ENCODE measurements around the gene AXIN1. TPM values are rescaled to one million over a fixed set of nuclear protein-coding genes. Genes with fewer than 3 reads are reported as not detected.
"Not testable (repeated sequence)": the region's sequence is repeated elsewhere in the genome, so short reads cannot be mapped to it uniquely, and the experiment has no call there.

AXIN1 gene
- total RNA-seq, 2 experiments from 2014 or later, result 25.5 to 30.6 TPM

GRCh38 chr16:379183-379960 lies 26.8 kb upstream of the AXIN1 start:
- Mint-ChIP-seq H3K27ac (peak overlapping the region; percentile 93), H3K4me1 (peaks cover 25% of the 10 kb centered on the region), H3K4me3 (peak overlapping the region; percentile 84), H3K36me3 (ENCODE audit: low read depth) (peaks cover 4% of the 10 kb centered on the region), H3K27me3 (peaks cover 4% of the 10 kb centered on the region), H3K9me3 (no peaks in the 10 kb centered on the region)
- CTCF ChIA-PET, result interaction anchor here (0.6 kb wide), 1 partner anchor 868 kb away, joined by 3 read pairs; no protein-coding TSS in a partner anchor
- POLR2A ChIA-PET, result interaction anchor here (0.6 kb wide), 1 partner anchor 337 kb away, joined by 3 read pairs; no protein-coding TSS in a partner anchor
- no peak for DNase-seq

DNA sequence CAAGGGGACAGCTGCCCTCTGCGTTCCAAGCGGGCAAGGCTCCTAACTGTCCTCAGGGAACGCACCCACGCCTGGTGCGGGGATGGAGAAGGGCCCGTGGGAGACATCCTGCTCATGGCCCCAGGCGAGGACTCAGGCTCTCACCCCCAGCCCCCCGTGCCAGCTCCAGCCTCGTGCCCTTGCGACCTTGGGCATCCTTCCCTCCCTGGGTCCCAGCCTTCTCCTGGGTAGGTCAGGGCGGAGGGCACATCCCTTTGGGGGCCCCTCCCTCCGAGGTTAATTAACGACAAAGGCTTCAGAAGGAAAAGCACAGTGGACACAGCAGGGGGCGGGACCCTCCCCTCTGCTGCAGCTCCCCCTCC lies 26.3 kb upstream of the AXIN1 start:
- Mint-ChIP-seq H3K4me3 (peak overlapping the region; percentile 38), H3K27me3 (peaks cover 4% of the 10 kb centered on the region), H3K4me1 (peaks cover 25% of the 10 kb centered on the region), H3K27ac (peak overlapping the region; percentile 57), H3K9me3 (no peaks in the 10 kb centered on the region), H3K36me3 (ENCODE audit: low read depth) (peaks cover 4% of the 10 kb centered on the region)
- ChIA-PET CTCF (interaction anchor here (0.6 kb wide), 1 partner anchor 868 kb away, joined by 3 read pairs; no protein-coding TSS in a partner anchor), POLR2A (interaction anchor here (0.6 kb wide), 1 partner anchor 336 kb away, joined by 3 read pairs; no protein-coding TSS in a partner anchor)
- DNase-seq, result no peak

- H3K9me3 Mint-ChIP-seq; H3K27me3 Mint-ChIP-seq; H3K4me3 Mint-ChIP-seq; DNase-seq; H3K36me3 Mint-ChIP-seq (ENCODE audit: low read depth); CTCF ChIA-PET; POLR2A ChIA-PET: not testable (repeated sequence)
- H3K27ac Mint-ChIP-seq, result peak overlapping the region; percentile 66
- peaks cover 21% of the 10 kb centered on the region for H3K4me1 Mint-ChIP-seq
Measured at GRCh38 chr16:378113-378820, 25.7 kb upstream of the AXIN1 start.

- ChIA-PET POLR2A (no interaction called here), CTCF (no interaction called here)
- no peak for DNase-seq
- H3K27ac Mint-ChIP-seq, result no peak overlapping the region
- peaks cover 13% of the 10 kb centered on the region for H3K4me1 Mint-ChIP-seq
- peaks cover 6% of the 10 kb centered on the region for H3K36me3 Mint-ChIP-seq (ENCODE audit: low read depth)
- no peaks in the 10 kb centered on the region for H3K9me3 Mint-ChIP-seq
- no peak overlapping the region for H3K4me3 Mint-ChIP-seq
- peaks cover 1% of the 10 kb centered on the region for H3K27me3 Mint-ChIP-seq
Measured at GRCh38 chr16:377419-377951, 25.0 kb upstream of the AXIN1 start.

GRCh38 chr16:376817-377418 lies 24.4 kb upstream of the AXIN1 start:
- Mint-ChIP-seq H3K27me3 (no peaks in the 10 kb centered on the region), H3K4me1 (peaks cover 12% of the 10 kb centered on the region), H3K27ac (no peak overlapping the region), H3K4me3 (no peak overlapping the region), H3K36me3 (ENCODE audit: low read depth) (peaks cover 8% of the 10 kb centered on the region), H3K9me3 (no peaks in the 10 kb centered on the region)
- DNase-seq, result no peak
- CTCF ChIA-PET, result interaction anchor here (0.5 kb wide), 1 partner anchor 176 kb away, joined by 3 read pairs; no protein-coding TSS in a partner anchor
- POLR2A ChIA-PET, result no interaction called here

DNA sequence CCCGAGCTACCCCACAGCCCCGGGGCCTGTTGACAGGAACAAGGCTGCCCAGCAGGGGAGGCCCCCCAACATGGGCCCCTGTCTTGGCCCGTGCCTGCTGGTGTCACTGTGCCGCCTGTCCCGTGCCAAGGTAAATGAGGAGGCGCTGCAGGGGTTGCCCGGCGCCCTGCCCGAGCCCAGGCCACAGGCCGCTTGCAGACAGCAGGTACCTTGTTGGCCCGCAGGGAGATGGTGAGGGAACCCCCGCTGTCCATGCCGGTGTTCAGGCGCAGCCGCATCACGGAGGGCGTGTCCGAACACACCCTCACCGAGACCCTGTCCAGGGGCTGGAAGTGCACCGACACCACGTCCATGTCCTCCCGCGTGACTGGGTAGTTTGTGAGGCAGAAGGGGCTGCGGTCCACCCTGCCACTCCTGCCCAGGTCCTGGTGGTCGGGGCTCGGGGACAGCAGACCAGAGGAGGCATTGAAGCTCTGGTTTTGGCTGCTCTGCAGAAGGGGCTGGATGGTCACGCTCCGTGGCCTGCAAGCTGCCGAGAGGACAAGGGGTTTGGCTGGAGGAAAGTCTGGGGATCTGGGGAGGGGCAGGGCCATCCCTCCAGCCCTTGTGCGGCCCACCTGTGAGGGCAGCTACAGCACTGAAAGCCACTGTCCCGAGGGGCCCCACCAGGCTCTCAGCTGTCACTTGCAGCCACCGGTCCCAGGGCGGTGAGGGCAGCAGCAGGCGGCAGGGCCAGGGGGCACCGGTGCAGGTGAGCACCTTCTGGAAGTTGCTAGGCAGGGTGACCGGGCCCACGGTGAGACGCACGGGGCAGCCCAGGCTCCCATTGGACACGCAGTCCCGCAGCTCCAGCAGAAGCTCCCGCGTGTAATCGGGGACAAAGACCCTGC lies 23.6 kb upstream of the AXIN1 start:
- ChIA-PET POLR2A (no interaction called here), CTCF (interaction anchor here (0.5 to 0.6 kb wide), 3 partner anchors 95 to 176 kb away, joined by 3 read pairs; no protein-coding TSS in a partner anchor)
- peaks cover 12% of the 10 kb centered on the region for H3K4me1 Mint-ChIP-seq
- no peak overlapping the region for H3K4me3 Mint-ChIP-seq
- no peaks in the 10 kb centered on the region for H3K27me3 Mint-ChIP-seq
- DNase-seq, result no peak
- no peaks in the 10 kb centered on the region for H3K9me3 Mint-ChIP-seq
- H3K27ac Mint-ChIP-seq, result no peak overlapping the region
- peaks cover 8% of the 10 kb centered on the region for H3K36me3 Mint-ChIP-seq (ENCODE audit: low read depth)

- no peaks in the 10 kb centered on the region for H3K9me3 Mint-ChIP-seq
Measured at GRCh38 chr16:375212-375611, 22.7 kb upstream of the AXIN1 start.

DNA sequence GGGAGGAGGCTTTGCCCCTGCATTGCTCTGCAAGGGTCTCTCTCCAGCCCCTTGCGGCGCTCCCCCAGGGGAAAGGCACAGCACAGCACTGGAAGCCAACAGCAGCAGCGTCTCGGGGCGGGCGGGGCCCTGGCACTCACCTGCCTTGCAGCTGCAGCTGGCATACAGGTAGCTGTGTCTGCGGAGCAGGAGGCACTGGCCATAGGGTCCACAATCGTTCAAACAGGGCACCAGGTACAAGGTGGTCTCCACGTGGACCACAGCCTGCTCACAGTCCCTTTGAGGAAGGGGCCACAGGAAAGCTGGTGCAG lies 22.0 kb upstream of the AXIN1 start:
- ChIA-PET CTCF (no interaction called here), POLR2A (no interaction called here)
- Mint-ChIP-seq H3K27me3 (no peaks in the 10 kb centered on the region), H3K9me3 (no peaks in the 10 kb centered on the region), H3K4me1 (peaks cover 14% of the 10 kb centered on the region), H3K4me3 (no peak overlapping the region), H3K27ac (no peak overlapping the region), H3K36me3 (ENCODE audit: low read depth) (peaks cover 9% of the 10 kb centered on the region)
- DNase-seq, result no peak

More at GRCh38 chr16:375212-375611, 22.7 kb upstream of the AXIN1 start:
- ChIA-PET CTCF (interaction anchor here (0.6 kb wide), 2 partner anchors 94 to 146 kb away, joined by 3 read pairs; no protein-coding TSS in a partner anchor), POLR2A (no interaction called here)
- no peak overlapping the region for H3K27ac Mint-ChIP-seq
- H3K4me1 Mint-ChIP-seq, result peaks cover 16% of the 10 kb centered on the region
- H3K36me3 Mint-ChIP-seq (ENCODE audit: low read depth), result peaks cover 11% of the 10 kb centered on the region
- H3K4me3 Mint-ChIP-seq, result no peak overlapping the region
- DNase-seq, result no peak
- H3K27me3 Mint-ChIP-seq, result no peaks in the 10 kb centered on the region

DNA sequence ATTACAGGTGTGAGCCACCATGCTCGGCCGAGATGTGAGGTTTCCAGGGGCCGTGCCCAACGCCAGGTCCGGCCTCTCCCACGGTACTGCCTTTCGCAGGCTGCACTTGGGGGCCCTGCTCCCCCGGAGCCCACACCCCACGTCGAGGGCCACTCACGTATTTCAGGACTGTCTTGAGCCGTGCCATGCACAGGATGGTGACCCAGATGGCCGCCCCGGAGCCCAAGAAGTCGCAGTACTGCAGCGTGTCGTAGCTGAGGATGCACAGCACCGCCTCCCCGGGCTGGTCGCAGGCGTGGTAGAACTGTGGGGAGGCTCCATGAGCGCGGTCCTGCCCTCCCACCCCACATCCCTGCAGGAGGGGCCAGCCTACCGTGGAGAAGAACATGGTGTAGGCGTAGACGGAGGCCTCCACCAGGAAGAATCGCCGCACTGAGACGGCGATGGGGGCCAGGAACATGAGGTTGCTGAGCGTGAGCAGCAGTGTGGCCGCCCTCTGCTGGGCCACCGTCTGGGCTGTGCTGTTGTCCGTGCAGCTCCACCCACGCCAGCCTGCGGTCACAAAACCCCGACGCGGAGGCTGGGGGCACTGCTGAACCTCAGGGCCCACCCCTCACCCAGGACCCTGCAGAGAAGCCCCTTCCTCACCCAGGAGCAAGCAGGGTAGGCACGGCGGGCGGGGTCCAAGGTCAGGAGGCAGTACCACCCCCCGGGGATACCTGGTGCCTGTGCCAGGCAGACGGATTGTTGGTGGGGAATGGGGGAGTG lies 21.5 kb upstream of the AXIN1 start:
- Mint-ChIP-seq H3K4me3 (no peak overlapping the region), H3K4me1 (peaks cover 17% of the 10 kb centered on the region), H3K36me3 (ENCODE audit: low read depth) (peaks cover 9% of the 10 kb centered on the region), H3K27me3 (no peaks in the 10 kb centered on the region), H3K9me3 (no peaks in the 10 kb centered on the region), H3K27ac (no peak overlapping the region)
- ChIA-PET POLR2A (no interaction called here), CTCF (no interaction called here)
- no peak for DNase-seq

DNA sequence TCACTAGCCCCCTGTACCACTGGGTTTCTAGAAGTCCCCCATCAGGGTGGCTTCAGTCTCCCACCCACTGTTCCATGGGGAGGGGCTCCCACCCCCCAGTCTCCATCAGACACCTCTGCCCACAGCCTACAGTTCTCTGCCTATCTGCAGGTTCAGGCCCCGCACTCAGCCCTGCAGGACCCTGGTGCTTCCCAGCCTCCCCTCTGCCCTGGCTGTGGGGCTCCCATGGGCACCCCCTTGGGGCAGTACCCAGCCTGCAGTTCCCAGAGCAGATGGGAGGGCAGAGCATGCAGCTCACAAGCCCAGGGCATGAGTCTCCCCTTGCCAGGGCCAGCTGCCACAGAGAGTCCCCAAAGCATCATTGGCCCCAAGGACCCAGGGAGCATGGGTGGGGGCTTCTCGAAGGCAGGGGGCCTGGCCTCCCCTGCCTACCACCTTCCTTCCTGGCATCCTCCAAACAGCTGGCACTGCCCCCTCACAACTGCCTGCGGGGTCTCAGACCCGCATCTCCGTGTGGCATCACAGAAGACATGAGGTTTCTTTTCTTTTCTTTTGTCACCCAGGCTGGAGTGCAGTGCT lies 20.6 kb upstream of the AXIN1 start:
- CTCF ChIA-PET, result no interaction called here
- Mint-ChIP-seq H3K36me3 (ENCODE audit: low read depth) (peaks cover 12% of the 10 kb centered on the region), H3K4me1 (peaks cover 20% of the 10 kb centered on the region), H3K27me3 (no peaks in the 10 kb centered on the region), H3K4me3 (no peak overlapping the region), H3K9me3 (no peaks in the 10 kb centered on the region), H3K27ac (no peak overlapping the region)
- POLR2A ChIA-PET, result no interaction called here
- DNase-seq, result no peak

- POLR2A ChIA-PET, result no interaction called here
- no peak overlapping the region for H3K4me3 Mint-ChIP-seq
Measured at GRCh38 chr16:372302-372983, 19.9 kb upstream of the AXIN1 start.

More at GRCh38 chr16:372302-372983, 19.9 kb upstream of the AXIN1 start:
- CTCF ChIA-PET, result no interaction called here
- peak overlapping the region; percentile 69 for H3K27ac Mint-ChIP-seq
- H3K36me3 Mint-ChIP-seq (ENCODE audit: low read depth), result peaks cover 12% of the 10 kb centered on the region
- no peaks in the 10 kb centered on the region for H3K9me3 Mint-ChIP-seq
- H3K4me1 Mint-ChIP-seq, result peaks cover 20% of the 10 kb centered on the region
- no peaks in the 10 kb centered on the region for H3K27me3 Mint-ChIP-seq
- no peak for DNase-seq

All from activated CD4-positive, alpha-beta T cell treated with anti-CD3 and anti-CD28 coated beads, Interleukin-2, amount 10 ng/mL, durations not matched to agents 7 days and 5 days (primary cell).